Fibroblast of peridontal ligament (primary cell): ENCODE measurements around the gene SH3RF3.
A peak's percentile ranks its signal among the peaks of the same experiment; 100 is the strongest.

ENCODE experiments used
- DNase-seq: peaks from one replicate; pipeline ENCODE4 v3.0.0-alpha.2; 2010; ENCODE audit errors: extremely low read depth

The SH3RF3 gene

DNA sequence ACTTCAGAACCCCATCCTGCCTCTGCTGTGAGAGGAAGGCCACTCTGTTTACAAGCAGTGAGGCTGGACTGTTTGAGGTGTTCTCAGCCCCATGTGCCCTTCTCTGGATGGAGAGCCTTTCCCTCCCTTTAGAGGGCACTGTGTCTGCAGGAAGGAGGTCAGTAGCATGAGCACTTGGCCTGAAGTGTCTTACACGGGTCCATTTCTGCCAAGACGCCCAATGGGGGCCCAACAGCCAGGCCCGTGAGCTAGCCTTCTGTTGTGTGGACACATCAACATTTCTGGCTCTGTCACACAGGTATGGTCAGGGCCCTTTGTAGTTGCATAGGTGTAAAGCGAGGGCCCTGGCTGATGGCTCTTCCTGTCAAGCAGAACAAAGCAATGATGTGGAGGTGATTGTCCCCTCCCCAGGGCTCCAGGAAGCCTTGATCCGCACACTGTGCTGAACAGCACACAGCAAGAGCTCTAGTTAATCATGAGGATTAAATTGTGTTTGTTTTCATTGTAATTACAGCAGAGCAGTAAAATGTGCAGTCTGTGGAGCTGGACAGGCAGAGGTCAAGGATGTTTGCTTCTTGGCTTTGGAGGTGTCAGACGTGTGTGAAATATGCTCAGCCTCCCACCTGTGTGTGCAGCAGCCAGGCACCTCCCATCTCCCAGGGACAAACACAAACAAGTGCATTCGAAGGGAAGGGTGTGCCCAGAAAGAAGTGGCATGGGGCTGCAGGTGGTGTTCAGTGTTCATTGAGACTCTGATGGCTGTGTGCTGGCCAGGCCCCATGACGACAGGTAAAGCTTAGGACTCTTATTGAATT is 132.1 kb downstream of the SH3RF3 start:
- no peak for DNase-seq

- no peak for DNase-seq
Observed at GRCh38 chr2:109261906-109262631, 133.1 kb downstream of the SH3RF3 start.

DNA sequence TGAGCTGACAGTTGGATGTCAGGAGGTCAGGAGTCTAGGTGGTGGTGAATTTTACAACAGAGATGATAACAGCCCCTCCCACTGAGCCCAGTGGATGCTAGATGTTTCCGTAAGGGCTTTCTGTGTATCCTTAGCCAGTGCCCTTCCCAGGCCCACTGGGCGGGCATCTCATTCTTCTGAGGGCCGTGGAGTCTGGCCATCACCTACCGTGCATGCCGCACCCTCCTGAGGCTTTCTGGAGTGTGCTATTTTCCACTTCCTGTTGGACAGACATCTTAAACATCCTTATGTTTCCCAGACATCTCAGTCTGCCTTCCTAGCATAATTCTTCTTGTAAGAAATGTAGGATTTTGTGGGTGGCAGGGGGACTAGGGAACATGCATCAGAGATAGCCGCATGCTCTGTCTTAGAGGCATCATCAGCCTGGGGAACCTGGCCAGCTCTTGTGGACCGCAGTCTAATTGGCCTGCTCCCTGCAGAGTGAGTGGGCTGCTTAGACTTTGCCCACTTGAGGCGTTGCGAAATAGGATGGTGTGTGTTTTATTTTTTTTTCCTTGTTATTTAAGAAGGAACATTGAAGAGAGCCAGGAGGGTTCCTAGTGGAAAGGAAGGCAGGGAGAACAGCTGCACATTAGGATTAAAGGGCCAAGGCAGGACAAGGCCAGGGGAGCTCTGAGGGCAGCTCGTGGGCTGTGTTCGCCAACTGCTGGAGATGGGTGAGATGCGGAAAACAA is 135.8 kb downstream of the SH3RF3 start:
- peak; percentile 94 for DNase-seq

- no peak for DNase-seq
Observed at GRCh38 chr2:109265369-109265768, 136.4 kb downstream of the SH3RF3 start.

DNA sequence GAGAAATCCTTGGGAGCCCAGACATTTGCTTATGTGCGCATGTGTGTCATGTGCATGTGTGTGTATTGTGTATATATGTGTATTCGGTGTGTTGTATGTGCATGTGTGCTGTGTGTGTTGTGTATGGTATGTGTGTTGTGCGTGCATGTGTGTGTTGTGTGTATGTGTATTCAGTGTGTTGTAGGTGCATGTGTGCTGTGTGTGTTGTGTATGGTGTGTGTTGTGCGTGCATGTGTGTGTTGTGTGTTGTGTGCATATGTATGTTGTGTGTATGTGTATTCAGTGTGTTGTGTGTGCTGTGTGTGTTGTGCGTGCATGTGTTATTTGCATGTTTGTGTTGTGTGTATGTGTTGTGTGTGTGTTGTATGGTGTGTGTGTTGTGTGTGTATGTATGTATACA is 136.9 kb downstream of the SH3RF3 start:
- no peak for DNase-seq

DNA sequence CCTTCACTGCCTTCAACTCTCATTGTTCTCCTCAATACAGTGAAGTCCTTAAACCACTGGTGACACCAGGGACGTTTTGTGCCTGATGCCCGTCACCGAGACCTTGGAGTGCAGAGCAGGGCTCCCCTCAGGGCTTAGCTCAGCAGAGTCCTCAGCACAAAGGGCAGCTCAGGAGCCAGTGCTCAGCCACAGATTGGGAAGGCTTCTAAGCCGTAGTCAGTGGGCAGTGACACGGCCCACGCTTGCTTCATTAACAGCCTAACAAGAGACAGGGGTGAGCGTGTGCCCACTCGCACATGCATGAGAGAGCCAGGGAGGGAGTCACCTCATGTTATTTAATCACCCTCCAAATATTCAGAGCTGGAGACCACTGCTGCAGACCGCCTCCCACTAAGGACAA is 137.5 kb downstream of the SH3RF3 start:
- DNase-seq: no peak

- DNase-seq: no peak
Observed at GRCh38 chr2:109266998-109267854, 138.2 kb downstream of the SH3RF3 start.

DNA sequence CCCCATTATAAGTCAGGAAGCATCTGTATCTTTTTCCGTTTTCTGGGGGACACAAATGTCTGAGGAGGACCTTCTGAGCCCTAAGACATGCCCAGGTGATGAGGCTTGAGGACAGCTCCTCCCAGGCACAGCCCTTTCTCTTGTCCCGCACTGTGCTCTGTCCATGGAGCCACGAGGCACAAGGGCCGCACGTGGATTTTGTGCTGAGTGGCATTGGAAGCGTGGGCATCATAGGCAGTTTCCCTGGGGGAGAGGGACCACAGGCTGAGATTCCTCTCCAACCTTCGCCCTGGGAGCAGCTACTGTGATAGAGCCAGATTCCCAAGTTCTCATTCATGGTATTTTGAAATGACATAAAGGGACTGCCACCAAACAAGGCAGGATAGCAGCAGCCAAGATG is 139.9 kb downstream of the SH3RF3 start:
- DNase-seq: no peak

- no peak for DNase-seq
Observed at GRCh38 chr2:109269706-109270504, 140.9 kb downstream of the SH3RF3 start.

GRCh38 chr2:109270505-109271312 is 141.7 kb downstream of the SH3RF3 start:
- DNase-seq: no peak

DNA sequence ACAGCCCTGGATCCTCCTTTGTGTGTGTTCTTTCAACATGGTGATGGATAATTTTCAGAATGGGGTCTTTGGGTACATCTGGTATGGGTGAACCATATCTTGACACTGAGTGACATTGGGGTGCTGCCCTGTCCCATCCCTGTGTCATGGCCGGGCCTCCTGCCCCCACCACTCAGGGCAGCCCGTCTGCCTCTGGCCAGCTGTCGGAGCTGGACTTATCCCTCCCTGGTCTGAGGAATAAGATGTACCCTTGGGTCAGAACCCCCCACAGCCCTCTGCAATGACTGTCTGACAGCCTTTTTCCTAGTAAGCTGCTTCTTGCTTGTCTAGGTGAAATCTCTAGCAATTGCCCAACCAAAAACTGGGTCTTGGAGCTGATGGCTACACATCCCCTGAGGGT is 142.9 kb downstream of the SH3RF3 start:
- DNase-seq: no peak

DNA sequence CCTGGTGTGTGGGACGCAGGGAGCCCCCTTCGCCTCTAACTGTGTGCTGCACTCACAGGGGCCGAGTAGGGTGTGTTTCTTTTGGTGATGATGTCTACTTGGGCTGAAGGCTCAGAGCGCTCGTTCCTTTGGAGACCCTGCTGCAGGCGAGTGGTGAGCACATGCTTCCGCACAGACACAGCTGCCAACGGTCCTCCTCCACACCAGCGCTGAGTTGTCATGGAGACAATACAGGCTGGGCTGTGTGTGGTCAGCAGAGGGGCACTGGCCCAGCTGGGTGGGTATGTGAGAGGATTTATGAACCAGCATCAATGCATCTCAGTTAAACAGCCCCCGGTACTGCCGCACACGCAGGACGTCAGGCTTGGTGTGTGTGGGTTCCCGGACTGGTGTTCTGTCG is 143.5 kb downstream of the SH3RF3 start:
- no peak for DNase-seq

DNA sequence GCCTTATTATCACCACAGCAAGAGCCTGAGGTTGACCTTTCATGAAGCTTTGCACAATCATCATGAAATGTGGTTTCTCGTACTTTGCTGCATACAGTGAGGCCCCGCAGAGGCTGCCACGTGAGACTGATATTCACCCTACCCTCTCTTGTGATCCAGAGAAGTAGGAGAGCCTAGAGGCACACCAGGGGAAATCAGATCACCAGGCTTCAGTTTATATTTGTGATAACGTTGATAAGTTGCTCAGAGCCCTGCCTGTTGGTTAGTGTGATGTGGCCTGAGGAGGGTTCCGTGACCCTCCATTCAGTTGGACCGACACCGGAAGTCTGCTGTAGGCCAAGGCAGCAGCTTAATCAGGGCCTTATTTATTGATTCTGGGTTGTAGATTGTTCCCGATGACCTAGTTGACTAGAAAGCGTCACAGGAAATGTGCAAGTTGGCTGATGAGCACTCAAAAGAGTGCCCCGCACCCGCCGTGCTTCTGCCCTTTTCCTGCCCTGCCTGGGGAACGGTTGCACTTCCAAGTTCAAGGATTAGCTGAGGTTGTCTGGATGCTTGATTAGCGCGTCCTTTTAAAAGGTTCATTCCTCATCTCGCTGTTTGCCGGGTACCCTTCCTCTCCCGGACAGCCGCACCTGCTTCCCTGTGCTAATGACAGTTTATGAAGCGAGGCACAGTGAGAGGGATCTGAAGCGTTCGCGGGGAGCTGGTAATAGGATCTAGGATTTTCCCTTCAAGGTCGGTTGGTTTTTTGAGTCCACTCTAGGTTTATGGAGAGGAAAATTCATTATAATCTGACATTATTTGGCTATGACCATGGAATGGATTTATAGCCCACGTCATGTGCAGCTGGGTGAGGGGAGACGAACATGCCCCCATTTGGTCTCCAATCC is 146.4 kb downstream of the SH3RF3 start:
- no peak for DNase-seq

DNA sequence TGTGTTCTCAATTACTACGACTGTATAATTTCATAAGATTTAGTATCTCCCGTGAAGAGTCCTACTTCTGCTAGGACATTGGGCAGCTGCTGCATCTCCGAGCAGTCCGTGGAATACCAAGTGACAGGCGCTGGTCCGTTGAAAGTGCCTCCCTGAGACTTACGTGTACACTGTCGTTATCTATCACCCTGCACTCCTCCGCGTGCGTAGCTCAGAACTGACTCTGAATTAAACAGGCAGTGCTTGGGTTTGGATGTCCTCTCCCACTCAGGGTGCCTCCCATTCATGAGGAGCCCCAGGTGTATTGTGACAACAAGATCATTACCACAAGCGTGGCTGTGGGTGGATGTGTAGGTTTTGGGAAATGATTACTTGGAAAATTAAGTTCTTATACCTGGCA is 148.4 kb downstream of the SH3RF3 start:
- no peak for DNase-seq

- DNase-seq: no peak
Observed at GRCh38 chr2:109279243-109279860, 150.3 kb downstream of the SH3RF3 start.

DNA sequence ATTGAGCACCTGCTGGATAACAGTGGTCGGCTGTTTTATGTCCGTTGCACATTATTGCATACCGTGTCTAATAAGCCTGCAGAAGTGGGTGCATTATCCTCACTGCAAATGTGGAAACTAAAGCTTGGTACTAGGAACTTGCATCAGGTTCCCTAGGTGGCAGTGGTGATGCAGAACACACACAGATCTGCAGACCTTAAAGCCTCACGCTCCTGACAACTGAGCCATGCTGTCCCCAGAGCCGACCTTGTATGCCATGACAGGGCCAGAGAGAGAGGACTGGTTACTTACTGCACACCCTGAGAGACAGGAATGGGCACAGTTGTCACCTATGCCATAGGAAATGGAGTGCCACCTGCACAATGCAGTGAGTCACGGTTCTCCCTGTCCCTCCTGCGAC is 151.8 kb downstream of the SH3RF3 start:
- no peak for DNase-seq

DNA sequence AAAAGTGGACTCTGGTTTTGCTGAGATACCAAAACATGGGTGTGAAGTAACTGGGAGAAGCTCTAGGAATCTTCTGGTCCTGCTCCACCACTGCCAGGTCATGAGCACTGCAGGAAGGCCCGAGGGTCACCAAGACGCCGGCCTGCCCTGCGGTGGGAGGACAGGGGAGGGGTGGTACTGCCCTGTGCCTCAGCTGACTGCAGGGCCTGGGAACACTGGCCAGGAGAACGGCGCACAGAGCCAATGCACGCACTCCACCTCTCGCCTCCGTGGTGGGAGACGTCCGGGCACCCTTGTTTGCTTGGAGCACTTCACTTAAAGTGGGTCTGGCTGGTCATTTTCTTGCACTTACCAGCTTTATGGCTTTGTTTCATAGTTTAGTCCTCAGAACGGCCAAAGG is 153.4 kb downstream of the SH3RF3 start:
- DNase-seq: no peak

DNA sequence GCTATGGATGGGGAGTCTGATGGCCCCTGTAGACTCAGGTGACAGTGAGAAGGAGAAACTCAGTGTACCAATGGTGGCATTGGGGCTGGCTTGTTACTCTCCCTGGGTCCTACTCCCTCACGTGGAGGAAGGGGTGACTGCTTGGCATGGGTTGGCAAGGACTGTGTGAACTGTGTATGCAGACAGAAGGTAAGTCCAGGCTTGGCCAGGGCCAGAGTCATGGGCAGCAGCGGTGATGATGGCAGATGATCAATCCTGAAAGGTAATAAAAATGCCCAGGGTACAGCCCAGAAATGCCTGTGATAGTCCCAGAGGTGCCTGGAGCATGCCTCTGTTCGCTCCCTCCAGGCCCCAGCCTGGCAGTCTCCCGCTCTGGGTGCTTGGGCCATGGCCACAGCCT is 153.9 kb downstream of the SH3RF3 start:
- DNase-seq: no peak

DNA sequence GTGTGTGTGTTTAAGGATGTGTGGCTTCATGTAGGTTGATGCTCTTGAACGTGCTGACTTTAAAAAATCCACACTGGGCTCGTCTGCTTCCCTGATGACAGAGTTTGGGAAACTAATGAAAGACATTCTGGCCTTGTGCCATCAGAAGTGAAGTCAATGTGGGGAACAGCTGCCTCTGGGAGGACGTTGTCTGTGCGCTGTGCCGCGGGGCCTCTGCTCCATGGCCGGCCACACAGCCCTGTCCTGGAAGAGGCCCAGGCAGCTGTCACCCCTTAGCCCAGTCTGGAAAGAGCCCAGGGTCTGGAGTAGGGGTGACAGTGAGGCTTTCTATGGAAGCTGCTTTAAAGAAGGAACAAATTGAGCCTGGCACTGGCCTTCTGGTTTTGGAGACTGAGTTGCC is 155.8 kb downstream of the SH3RF3 start:
- peak; percentile 38 for DNase-seq
